ENCODE results near the gene TBC1D2B. TPM values are rescaled to one million over a fixed set of nuclear protein-coding genes. Genes with fewer than 3 reads are reported as not detected.
"Not testable (repeated sequence)": the region's sequence is repeated elsewhere in the genome, so short reads cannot be mapped to it uniquely, and the experiment has no call there.

Gene TBC1D2B
- polyA plus RNA-seq, 4 donors = 29.0 to 32.1 (median 30.5) TPM

DNA sequence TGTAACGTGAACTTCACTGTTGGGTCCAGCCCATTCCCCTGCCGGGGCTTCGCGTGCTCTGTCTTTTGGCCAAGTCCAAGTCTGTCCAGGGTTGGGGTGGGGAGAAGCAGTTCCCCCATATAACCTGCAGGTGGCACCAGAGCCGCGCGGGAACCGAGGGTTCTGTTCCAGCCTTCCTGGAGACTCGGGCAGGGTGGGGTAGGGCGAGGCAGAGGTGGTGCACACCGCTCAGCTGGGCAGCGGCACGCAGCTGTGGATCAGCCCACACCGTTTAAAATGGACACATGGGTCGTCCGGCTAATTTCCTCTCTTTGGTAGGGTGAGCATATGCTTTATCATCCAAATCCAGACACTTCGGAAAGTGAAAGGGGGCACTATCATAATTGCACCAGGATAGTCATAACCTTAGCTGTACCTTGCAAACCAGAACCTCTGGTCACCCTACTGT is 118.1 kb downstream of the TBC1D2B start:
- DNase-seq (ENCODE audit: low read depth in 4 of 4, low spot score in 3 of 4) = peak; percentile 55 to 69 (median 64)

DNA sequence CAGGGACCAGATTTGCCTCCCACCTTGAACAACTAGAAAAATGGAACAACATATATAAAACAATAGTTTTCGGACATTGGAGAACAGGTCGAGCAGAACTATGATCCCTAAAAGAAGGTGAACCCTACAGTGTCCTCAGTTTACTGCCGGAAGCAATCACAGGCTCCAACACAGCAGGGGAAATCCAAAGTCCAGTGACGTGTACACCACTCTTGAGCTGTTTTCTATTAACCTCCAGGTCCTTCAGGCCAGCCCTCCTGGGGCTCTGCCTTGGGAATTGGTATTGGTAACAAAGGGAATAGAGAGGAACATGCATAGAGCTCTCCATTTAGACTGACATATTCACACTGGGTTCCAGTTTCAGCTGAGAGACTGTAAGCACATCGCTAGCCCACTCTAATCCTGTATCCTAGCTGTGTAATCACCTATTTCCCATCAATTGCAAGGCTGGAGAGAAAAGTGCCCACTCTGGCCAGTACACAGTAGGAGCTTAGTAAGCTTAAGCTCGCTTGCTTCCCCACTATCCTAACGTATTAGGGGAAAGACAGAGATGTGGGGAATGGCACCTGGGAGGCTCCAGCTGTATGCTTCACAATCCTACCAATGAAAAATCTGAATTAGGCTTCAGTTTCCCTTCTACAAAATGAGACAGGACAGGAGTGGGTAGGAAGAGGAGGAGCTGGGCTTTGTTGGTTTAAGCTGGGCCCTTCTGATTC is 118.6 kb downstream of the TBC1D2B start:
- not testable (repeated sequence) for DNase-seq (ENCODE audit: low read depth in 4 of 4, low spot score in 3 of 4)

DNA sequence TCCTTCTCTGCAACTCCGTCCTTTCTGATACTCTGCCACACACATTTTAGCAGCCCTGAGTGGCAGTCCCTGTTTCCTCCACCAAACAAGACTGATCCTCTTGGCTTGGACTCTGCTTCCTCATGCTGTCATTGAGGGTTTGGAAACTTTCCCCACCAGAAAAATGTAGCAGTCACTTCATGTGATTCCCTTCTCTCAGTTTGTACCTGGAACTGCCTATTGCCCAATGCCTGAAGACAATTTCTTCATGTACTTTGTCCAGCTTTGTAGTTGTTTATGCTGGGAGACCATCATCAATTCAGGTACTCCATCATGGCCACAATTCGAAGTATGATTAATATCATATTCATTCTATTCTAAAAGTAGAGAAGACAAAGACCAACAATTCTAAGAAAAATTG is 119.5 kb downstream of the TBC1D2B start:
- DNase-seq (ENCODE audit: low read depth in 4 of 4, low spot score in 3 of 4) = not testable (repeated sequence)

DNA sequence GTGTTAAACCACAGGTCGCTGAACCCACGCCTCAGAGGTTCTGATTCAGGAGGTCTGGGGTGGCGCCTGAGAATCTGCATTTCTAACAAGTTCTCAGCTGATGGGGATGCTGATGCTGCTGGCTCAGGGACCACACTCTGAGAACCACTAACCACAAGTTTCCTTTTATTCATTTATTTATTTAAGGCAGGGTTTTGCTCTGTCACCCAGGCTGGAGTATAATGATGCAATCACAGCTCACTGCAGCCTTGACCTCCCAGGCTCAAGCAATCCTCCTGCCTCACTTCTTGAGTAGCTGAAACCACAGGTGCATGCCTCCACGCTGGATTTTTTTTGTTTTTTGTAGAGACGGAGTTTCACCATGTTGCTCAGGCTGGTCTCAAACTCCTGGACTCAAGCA is 123.6 kb downstream of the TBC1D2B start:
- DNase-seq (ENCODE audit: low read depth in 4 of 4, low spot score in 3 of 4) = not testable (repeated sequence)

DNA sequence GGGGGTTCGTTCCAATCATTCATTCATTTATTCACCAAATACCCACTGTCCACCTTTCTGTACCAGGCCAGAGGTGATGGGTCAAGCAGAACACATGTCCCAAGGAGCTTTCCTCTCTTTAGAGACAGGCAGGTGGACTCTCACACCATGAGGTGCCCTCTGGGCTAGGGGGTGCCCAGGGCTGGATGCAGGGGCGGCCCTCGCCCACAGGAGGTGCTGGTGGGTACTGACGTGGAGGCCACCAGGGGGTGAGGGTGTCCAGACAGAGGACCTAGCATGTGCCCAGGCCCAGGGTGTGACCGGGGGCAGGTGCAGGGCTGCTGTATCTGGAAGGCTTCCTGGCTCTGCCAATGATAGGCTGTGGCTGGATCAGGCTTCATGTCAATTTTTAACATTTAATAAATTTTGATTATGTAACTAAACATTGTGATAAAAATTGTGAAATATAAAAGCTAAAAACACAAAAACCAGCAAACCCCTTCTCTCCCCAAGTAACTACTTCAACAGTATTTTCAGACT is 124.5 kb downstream of the TBC1D2B start:
- DNase-seq (ENCODE audit: low read depth in 4 of 4, low spot score in 3 of 4) = not testable (repeated sequence)

DNA sequence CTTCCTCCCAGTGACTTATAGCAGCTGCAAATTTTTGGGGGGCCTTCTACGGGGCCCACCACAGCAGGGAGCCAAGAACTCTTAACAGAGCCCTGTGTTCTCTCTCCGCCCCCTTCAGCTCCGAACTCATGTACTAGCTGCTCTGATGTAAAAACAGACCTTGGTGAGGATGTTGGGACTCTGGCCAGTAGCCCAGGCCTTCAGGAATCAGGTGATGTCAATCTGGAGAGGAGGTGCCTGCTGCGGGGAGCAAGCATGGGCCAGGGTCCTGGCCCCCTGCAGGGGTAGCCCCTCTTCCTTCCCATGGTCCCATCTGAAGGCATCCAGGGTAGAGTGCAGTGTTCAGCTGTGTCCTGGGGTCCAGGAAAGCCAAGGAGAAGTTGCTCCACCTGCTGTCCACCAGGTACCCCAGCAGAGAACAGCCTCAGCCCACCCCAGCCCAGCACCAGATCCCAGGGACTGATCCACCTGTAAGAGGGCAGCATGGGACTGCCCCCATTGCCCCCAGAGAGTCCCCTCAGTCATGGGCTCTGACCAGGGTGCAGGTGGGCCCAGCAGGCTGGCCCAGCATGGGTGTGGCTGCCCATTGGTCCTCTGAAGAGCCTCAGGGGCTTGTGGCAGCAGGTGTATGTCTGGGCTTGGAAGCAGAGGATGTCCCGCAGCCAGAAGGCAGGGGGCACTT is 126.3 kb downstream of the TBC1D2B start:
- DNase-seq (ENCODE audit: low read depth in 4 of 4, low spot score in 3 of 4) = not testable (repeated sequence)

DNA sequence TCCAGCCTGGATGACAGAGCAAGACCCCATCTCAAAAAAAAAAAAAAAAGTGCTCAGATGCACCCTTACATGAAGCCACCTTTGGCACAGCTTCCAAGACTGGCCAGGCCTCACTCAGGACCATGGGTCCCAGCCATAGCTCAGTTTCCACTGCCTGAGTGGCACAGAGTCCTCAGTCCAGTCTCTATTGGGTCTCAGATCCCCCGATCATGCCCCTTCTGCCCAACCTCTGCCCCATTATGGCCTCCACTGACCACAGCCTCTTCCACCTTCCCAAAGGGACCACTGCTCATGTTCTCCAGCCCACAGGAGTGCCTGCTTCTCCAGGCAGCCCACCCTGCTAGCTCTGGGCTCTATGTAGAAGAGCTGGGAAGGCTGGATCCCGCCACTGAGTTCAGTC is 127.0 kb downstream of the TBC1D2B start:
- DNase-seq (ENCODE audit: low read depth in 4 of 4, low spot score in 3 of 4) = not testable (repeated sequence)

DNA sequence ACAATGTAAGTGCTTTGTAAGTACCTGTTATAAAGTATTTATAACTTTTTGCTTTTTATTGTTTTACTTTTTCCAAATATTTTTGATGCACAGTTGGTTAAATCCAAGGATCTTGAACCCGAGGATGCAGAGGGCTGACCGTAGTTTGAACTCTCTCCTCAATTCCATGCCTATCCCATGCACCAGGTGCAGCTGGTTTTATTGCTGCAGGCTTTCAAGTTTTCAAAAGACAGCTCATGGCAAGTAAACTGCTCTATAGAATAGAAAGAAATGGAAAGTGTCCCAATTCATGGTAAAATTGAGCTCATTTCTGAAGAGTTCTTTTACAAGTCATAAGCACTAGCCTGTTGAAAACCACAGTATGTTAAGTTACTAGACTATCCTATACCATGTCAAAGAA is 131.9 kb downstream of the TBC1D2B start:
- DNase-seq (ENCODE audit: low read depth in 4 of 4, low spot score in 3 of 4) = no peak

Other genes starting within 250 kb of the TBC1D2B start
- under 1 TPM; 0.30 to 0.65 (median 0.50) TPM for gene SH2D7, start 14.8 kb upstream of the TBC1D2B start, polyA plus RNA-seq (ENCODE audit: insufficient read length in 4 of 4)
- 10 to 100 TPM; 25.7 to 39.1 (median 30.3) TPM for gene CIB2, start 53.7 kb upstream of the TBC1D2B start, polyA plus RNA-seq (ENCODE audit: insufficient read length in 4 of 4)
- gene IDH3A, start 71.7 kb upstream of the TBC1D2B start, polyA plus RNA-seq (ENCODE audit: insufficient read length in 4 of 4) = 10 to 100 TPM; 50.9 to 62.7 (median 53.7) TPM
- under 1 TPM; 0.55 to 0.96 (median 0.80) TPM for gene ACSBG1, start 156.9 kb upstream of the TBC1D2B start, polyA plus RNA-seq (ENCODE audit: insufficient read length in 4 of 4)
- gene DNAJA4, start 186.9 kb upstream of the TBC1D2B start, polyA plus RNA-seq (ENCODE audit: insufficient read length in 4 of 4) = 10 to 100 TPM; 21.2 to 26.5 (median 23.7) TPM
- 100 to 1,000 TPM in 2 of 4 donors, 10 to 100 TPM in 2; 97.3 to 105 (median 99.3) TPM for gene SKIC8, start 221.9 kb upstream of the TBC1D2B start, polyA plus RNA-seq (ENCODE audit: insufficient read length in 4 of 4)